ENCODE measurements around the gene ETDB. TPM values are rescaled to one million over a fixed set of nuclear protein-coding genes. Genes with fewer than 3 reads are reported as not detected.

Gene ETDB
- total RNA-seq, 1 donor from 2014 or later = not detected

Other genes with a start within 250 kb of the ETDB start
- gene MOSPD1, start 205.3 kb downstream of the ETDB start, total RNA-seq = 20.9 TPM
- 13.8 TPM for gene SMIM10, start 129.5 kb downstream of the ETDB start, total RNA-seq
- gene RTL8B, start 98.0 kb downstream of the ETDB start, total RNA-seq = 12.0 TPM
- gene RTL8C, start 88.2 kb downstream of the ETDB start, total RNA-seq = 93.5 TPM
- gene RTL8A, start 68.4 kb downstream of the ETDB start, total RNA-seq = 36.1 TPM
- gene SMIM10L2B, start 21.8 kb downstream of the ETDB start, total RNA-seq = 4.2 TPM
- not detected for gene CT55, start 50.9 kb upstream of the ETDB start, total RNA-seq
- gene ETDA, start 131.5 kb upstream of the ETDB start, total RNA-seq = not detected
- gene ETDC, start 189.0 kb upstream of the ETDB start, total RNA-seq = not detected
- gene ZNF75D, start 223.6 kb upstream of the ETDB start, total RNA-seq = 5.2 TPM
- 9.6 TPM for gene ZNF449, start 224.3 kb upstream of the ETDB start, total RNA-seq